Sigmoid colon (tissue), 3 donors: ENCODE results near the gene CLDN11.

Source experiments
- POLR2A ChIP-seq, 2 donors: fragments of 450-650 bp; IDR thresholded peaks; one replicate each; pipeline ENCODE4 v1.6.1; 2016; ENCODE audit warnings: antibody characterized with exemption in 2 of 2, mild to moderate bottlenecking in 2 of 2, moderate library complexity in 2 of 2
- TF ChIP-seq, protein P1 (sequence below), 4 experiments: fragments of 450-650 bp in 3 of 4; fragments of 200-600 bp in 1 of 4; IDR thresholded peaks; one replicate each; pipeline ENCODE4 v1.5.1; 2016 to 2019; ENCODE audit warnings: antibody characterized with exemption in 4 of 4, mild to moderate bottlenecking in 3 of 4, moderate library complexity in 2 of 4

GRCh38 chr3:170425491-170426239 is 7.0 kb downstream of the CLDN11 start:
- no peak for TF ChIP-seq POLR2A (IDR thresholded peaks at IDR 0.05)
- TF ChIP-seq, protein P1, sequence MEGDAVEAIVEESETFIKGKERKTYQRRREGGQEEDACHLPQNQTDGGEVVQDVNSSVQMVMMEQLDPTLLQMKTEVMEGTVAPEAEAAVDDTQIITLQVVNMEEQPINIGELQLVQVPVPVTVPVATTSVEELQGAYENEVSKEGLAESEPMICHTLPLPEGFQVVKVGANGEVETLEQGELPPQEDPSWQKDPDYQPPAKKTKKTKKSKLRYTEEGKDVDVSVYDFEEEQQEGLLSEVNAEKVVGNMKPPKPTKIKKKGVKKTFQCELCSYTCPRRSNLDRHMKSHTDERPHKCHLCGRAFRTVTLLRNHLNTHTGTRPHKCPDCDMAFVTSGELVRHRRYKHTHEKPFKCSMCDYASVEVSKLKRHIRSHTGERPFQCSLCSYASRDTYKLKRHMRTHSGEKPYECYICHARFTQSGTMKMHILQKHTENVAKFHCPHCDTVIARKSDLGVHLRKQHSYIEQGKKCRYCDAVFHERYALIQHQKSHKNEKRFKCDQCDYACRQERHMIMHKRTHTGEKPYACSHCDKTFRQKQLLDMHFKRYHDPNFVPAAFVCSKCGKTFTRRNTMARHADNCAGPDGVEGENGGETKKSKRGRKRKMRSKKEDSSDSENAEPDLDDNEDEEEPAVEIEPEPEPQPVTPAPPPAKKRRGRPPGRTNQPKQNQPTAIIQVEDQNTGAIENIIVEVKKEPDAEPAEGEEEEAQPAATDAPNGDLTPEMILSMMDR (IDR thresholded peaks at IDR 0.05) = no peak
